GM12864 (cell line): ENCODE data around the gene ADCY6.

Experiments
- DNase-seq: peaks from one replicate; pipeline ENCODE4 v3.0.0-alpha.2; 2011; ENCODE audit warnings: low read depth
- H3K4me3 ChIP-seq: 2 replicates; pipeline ENCODE4 v1.5.1; 2011; ENCODE audit warnings: mild to moderate bottlenecking, low read depth, low read length, control low read depth
- TF ChIP-seq, protein P1 (sequence below): IDR thresholded peaks from 2 replicates; pipeline ENCODE4 v1.5.1; 2011; ENCODE audit warnings: low read depth, mild to moderate bottlenecking, moderate library complexity, low read length, control low read depth, inconsistent platforms; ENCODE audit errors: missing control alignments

Gene ADCY6

GRCh38 chr12:48717252-48717695 is 71.6 kb downstream of the ADCY6 start:
- peak overlapping the region; percentile 65 for H3K4me3 ChIP-seq
- peak; percentile 39 for DNase-seq
- TF ChIP-seq, protein P1, sequence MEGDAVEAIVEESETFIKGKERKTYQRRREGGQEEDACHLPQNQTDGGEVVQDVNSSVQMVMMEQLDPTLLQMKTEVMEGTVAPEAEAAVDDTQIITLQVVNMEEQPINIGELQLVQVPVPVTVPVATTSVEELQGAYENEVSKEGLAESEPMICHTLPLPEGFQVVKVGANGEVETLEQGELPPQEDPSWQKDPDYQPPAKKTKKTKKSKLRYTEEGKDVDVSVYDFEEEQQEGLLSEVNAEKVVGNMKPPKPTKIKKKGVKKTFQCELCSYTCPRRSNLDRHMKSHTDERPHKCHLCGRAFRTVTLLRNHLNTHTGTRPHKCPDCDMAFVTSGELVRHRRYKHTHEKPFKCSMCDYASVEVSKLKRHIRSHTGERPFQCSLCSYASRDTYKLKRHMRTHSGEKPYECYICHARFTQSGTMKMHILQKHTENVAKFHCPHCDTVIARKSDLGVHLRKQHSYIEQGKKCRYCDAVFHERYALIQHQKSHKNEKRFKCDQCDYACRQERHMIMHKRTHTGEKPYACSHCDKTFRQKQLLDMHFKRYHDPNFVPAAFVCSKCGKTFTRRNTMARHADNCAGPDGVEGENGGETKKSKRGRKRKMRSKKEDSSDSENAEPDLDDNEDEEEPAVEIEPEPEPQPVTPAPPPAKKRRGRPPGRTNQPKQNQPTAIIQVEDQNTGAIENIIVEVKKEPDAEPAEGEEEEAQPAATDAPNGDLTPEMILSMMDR = no peak

GRCh38 chr12:48716493-48717251 is 72.2 kb downstream of the ADCY6 start, which contains the start of gene CCNT1:
TSS of gene CCNT1 (minus strand) at chr12:48716707. CDS start at chr12:48716675, 32 bp downstream.
- H3K4me3 ChIP-seq = peak within 1 kb of the TSS; percentile 65
- TF ChIP-seq, protein P1 = peak; percentile 15
- peak; percentile 100 for DNase-seq
